ENCODE results near the gene RFTN1.

Gene RFTN1

DNA sequence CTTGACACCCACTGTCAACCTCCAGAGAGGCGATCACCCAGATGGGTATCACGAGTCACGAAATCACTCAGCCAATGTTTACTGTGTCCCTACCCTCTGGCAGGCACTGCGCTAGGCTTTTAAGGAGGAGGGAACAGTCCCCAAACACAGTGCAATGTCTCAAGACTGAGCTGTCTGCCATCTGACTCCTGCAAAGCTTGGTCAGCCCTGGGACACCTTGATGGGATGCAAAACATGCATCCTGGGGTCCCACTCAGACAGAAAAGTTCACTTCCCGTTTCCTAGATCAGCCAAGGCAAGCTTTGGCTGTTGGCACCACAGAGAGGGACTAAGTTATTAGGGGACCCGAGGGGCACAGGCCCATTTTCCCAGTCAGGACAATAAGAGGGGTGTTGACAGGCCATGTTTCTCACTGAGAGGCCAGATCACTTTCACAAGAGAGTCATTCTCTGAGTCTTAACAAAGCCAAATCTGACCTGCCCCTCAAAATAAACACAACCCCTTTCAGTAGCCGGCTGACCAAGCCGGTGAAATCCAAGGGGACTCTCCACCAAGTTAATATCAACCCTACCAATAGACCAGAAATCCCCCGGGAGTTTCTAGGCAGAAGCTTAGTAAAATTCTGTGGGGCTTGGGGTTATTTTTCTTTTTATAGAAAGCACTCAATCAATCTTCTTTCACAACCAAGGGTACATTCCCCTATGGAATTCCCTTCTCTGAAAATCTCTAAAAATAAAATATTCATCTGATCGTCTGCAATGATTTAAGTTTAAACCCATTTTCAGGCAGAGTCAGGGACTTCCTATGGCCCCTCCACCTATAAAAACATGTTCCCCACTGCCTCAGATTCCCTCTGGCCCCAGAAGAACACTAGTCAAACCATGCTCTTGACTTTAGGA, 3.5 kb downstream of the RFTN1 start:
- in situ Hi-C loops (cut with MboI; ENCODE audit: low pct_unique_long_range_greater_than_20kb, low sequenced_read_pairs), result no loop called here
- no peak for DNase-seq

DNA sequence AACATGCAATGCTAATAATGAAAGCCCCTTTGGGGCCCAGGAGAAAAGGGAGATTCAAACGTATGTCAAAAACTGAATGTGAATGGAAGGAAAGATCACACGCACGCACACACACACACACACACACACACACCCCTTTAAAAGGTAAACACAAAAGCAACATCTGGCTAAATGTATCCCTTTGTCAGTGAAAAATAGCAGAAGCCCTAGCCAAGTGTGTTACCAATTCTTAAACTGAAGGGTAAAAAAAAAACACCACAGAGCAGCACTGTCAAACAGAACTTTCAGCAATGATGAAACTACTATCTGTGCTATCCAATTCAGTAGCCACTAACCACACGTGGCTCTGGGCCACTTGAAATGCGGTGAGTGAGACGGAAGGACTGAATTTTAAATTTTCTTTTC, 4.9 kb downstream of the RFTN1 start:
- in situ Hi-C loops (cut with MboI; ENCODE audit: low pct_unique_long_range_greater_than_20kb, low sequenced_read_pairs), result no loop called here
- no peak for DNase-seq

DNA sequence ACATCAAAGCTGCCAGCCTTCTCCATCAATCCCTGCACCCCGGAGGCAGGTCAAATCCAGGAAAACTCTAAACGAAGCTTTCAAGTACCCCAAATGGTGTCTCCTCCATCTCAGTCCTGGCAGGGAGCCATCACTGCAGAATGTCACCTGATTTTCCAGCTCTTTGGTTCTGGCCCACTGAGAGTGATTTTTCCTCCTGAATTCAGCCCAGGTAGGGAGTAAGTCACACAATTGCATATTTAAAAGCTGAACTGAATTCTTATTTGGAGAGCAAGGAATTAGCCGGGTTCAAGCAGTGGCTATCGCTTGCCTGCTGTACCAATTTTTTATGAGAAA, 5.3 kb downstream of the RFTN1 start:
- in situ Hi-C loops (cut with MboI; ENCODE audit: low pct_unique_long_range_greater_than_20kb, low sequenced_read_pairs), result no loop called here
- DNase-seq, result no peak

DNA sequence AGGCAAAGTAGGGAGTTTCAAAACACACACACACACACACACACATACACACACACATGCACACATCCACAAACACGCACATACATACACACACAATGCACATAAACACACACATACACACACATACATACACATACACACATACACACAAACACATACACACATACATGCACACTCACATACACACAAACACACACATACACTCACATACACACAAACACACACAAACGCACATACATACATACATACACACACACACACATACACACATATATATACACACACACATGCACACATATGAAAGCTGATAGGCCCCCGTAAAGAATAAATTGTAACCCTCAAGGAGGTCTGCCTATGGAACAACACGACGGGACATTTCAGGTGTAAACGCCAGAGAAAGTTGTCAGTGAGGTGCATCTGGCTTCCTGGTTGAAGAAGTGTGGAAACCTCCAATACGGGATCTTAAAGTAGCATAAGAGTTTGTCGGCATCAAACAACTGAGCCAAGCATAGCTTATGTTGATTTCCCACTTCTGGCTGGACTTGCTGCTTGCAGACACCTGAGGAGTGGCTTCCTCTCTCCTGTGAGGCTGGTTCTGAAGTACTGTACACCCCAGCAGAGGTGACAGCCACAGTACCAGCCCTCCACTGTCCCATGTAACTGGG, 5.8 kb downstream of the RFTN1 start:
- DNase-seq, result no peak
- in situ Hi-C loops (cut with MboI; ENCODE audit: low pct_unique_long_range_greater_than_20kb, low sequenced_read_pairs), result no loop called here

DNA sequence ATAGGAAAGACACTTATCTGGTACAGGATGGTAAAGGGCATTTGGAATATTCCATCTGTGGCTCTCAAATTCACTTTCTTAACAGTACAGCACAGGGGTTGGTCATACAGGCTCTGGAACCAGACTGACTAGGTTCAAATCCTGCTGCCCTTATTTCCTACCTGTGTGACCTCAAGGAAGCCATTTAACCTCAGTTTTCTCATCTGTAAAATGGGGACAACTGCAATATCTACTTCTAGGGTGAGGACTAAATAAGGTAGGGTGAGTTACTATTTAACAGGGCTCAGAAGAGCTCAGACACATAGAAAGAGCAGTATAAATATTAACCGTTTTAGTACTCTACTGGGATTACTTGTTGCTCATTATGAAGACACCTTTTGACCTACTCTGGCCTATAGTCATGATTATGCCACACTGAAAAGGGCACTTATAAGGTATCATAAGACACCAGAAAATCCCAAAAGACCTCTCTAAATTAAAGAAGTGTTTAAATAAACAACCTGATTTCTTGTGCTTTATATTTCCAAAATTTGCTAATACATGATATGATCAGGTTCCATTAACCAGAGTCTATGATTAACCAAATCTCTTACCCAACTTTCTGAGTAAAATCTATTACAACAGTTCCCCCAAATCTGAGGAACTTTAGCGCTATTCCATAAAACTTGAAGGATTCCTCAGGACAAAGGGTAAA, 6.5 kb downstream of the RFTN1 start:
- in situ Hi-C loops (cut with MboI; ENCODE audit: low pct_unique_long_range_greater_than_20kb, low sequenced_read_pairs), result no loop called here
- no peak for DNase-seq

DNA sequence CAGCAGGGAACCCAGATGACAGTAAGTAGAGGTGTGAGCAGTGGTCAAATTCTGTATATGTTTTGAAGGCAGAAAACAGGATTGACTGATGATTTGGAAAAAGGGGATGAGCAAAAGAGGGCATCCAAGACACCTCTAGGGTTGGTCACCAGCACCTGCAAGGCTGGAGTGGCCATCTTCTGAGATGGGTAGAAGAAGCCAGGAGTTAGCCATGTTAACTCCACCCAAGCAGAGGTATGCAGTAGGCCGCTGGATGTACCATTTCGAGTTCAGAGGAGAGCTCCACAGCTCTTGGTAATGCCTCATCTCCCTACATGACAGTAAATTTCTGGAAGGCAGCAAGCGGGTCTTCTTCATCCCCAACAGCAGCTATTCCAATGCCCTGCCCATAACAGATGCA, 7.0 kb downstream of the RFTN1 start:
- in situ Hi-C loops (cut with MboI; ENCODE audit: low pct_unique_long_range_greater_than_20kb, low sequenced_read_pairs), result no loop called here
- no peak for DNase-seq

DNA sequence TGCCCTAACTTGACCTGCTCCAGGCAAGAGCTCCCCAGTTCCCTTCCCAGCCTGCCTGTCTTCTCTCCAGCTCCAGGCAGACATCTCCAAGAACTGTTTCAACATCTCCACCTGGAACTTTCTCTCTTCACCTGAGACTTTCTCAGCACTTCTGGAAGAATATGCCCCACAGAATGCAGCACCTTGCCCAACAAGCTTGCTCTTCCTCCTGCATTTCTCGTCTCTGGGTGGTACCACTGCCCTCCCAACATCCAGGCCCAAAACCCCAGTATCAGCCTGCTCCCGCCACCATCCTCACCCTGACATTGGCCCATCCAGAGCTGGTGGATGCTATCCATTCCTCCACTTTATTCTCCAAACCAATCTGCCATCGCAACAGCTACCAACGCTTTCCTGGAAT, 8.8 kb downstream of the RFTN1 start:
- in situ Hi-C loops (cut with MboI; ENCODE audit: low pct_unique_long_range_greater_than_20kb, low sequenced_read_pairs), result no loop called here
- DNase-seq, result no peak

DNA sequence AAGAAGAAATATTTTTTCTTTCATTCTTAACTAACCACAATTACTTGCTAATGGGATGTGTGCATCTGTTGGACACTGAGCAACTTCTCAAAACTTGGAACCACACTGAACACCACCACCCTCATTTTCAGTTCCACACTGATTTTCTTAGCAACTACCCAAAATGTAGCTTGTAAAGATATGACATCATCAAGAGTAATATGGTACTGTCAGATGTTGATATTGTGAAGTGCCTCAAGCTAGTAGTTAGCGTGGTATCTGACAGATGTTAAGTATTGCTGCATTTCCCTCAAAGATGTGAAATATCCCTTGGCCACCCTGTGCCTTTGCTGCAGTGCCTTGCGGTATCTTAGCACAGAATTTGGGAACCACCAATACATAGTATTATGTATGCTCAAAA, 9.3 kb downstream of the RFTN1 start:
- no peak for DNase-seq
- in situ Hi-C loops (cut with MboI; ENCODE audit: low pct_unique_long_range_greater_than_20kb, low sequenced_read_pairs), result no loop called here

DNA sequence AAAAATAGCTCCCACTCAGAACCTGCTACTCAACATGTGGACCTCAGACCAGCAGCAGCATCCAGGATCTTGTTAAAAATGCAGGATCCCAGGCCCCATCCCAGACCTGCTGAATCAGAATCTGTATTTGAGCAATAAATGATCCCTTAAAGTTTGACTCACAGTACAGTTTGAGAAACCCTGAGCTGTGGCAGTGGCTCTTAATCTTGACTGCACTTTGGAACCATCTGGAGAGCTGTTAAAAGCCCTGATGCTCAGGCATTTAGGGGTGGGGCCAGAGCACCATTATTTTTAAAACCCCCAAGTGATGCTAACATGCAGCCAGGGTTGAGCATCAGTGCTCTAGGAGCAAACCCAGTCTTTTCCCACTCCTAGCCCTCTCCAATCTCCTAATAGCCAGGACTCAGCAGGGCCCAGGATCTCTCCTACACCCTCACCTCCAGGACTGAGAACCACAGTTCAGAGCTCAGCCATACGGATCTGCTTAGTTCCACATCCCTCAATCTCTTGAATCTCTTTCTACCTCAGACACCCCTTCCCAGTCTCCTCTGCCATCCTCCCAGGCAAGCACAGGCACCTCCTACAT, 10.2 kb downstream of the RFTN1 start:
- DNase-seq, result no peak
- in situ Hi-C loops (cut with MboI; ENCODE audit: low pct_unique_long_range_greater_than_20kb, low sequenced_read_pairs), result no loop called here

DNA sequence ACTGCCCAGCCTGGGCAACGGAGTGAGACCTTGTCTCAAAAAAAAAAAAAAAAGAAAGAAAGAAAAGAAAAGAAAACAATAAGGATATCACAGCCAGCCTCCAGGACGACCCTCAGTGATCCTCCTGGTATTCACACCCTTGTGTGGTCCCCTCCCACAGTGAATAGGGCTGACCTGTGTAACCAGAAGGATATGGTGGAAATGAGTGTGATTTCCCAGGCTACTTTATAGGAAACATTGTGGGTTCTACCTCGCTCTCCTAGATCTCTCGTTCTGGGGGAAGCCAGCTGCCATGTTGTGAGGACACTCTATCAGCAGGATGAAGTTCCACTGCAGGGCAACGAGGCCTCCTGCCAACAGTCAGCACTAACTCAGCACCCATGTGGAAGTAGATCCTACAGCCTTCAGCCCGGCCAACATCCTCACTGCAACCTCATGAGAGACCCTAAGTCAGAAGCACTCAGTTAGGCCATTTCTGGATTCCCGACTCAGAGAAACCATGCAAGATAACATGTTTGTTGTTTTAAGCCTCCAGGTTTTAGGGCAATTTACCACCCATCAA, 11.1 kb downstream of the RFTN1 start:
- in situ Hi-C loops (cut with MboI; ENCODE audit: low pct_unique_long_range_greater_than_20kb, low sequenced_read_pairs), result no loop called here
- DNase-seq, result no peak

DNA sequence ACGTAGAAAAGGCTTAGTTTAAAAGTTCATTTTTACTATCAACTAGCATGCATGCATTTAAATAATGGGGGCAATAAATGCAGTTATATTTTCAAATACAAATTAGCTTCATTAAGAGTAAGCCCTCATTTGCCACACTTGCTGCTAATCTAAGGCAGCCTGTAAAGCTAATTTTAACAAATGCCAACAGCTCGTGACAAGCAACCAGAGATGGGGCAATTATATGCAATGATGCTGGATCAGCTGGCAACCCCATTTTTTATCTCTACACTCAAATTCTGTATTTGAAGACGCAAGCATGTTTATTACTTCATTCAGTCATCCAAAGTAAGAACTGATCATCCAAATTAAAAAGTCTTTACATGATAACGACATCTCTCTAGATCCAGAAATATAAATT, 12.1 kb downstream of the RFTN1 start:
- in situ Hi-C loops (cut with MboI; ENCODE audit: low pct_unique_long_range_greater_than_20kb, low sequenced_read_pairs), result no loop called here

DNA sequence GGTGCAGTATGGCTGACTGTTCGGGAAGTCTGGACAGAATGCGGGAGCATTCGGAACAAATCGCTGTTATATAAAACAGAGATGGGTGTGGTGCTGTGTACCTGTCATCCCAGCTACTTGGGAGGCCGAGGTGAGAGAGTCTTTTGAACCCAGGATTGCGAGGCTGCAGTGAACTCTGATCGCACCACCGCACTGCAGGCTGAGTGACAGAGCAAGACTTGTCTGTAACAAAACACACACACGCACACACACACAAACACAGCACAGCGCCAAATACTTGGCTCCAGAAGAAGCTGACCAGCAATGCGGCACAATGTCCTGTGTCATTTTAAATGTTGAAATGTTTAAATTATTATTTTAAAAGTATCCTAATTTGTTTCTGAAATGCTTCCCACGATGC, 12.6 kb downstream of the RFTN1 start:
- DNase-seq, result no peak
- in situ Hi-C loops (cut with MboI; ENCODE audit: low pct_unique_long_range_greater_than_20kb, low sequenced_read_pairs), result no loop called here

More for the DNA sequence above, 12.1 kb downstream of the RFTN1 start:
- no peak for DNase-seq

DNA sequence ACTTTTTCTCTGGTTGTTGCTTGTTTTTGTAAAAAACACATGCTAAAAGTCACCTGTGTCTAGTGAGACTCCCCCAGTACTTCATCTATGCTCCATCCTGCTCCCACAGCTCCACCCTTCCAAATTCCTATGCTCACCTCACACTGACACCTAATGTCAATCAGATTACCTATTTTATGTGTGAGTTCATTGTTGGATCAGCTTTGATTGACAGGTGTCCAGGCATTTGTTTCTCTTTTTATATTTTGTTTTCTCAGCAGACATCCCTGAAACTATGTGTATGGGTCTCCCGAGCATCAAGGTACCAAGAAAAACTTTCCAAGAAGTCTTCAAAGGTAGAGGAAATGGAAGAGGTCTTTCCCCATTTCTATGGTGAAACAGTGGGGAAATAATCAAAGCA, 13.4 kb downstream of the RFTN1 start:
- DNase-seq, result no peak
- in situ Hi-C loops (cut with MboI; ENCODE audit: low pct_unique_long_range_greater_than_20kb, low sequenced_read_pairs), result no loop called here

DNA sequence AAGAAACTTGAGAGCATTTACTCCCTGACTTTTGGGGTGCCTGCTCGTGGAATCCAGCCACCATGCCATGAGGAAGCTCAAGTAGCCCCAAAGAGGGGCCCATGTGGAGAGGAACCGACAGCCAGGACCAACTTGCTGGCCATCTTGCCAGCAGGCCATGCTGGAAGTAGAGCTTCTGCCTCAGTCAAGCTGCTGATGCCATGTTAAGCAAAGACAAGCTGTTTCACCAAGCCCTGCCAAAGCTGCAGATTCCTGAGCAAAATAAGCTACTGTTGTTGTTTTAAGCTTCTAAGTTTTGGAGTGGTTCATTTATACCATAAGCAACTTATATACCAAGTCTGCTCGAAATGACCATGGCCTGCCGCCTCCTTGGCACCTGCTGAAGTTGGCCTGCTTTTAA, 14.1 kb downstream of the RFTN1 start:
- DNase-seq, result no peak
- in situ Hi-C loops (cut with MboI; ENCODE audit: low pct_unique_long_range_greater_than_20kb, low sequenced_read_pairs), result no loop called here

DNA sequence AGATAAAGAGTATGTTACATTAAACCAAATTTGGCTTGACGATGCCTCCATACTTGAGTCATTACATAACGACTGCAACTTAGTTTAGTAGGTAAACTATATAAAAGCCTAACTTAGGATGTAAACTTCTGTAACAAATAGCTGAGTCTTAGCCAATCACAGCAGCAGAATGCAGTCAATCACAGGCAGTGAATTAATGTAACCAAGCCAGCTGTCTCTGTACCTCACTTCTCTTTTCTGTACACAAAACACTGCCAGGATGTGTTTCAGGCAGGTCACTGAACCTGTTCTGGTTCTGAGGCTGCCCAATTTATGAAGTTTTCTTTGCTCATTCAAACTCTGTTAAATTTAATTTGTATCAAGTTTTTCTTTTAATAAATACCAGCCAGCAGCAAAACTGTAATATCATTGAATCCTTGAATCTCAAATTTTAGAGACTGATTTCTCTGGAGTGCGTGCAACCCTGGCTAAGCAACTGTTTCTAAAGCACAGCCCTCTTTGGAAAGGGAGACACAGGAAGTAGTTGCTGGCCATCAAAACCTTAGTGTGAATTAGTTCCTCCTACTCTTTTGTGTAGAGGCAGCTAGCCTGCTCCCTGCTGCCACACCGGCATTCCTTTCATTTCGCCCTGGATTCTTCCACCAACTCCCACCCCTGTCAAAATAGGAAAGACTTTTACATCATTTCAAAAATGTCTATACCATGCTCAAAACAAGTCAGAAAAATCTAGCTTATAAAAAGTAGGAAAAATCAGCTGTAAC, 15.2 kb downstream of the RFTN1 start:
- DNase-seq, result no peak

DNA sequence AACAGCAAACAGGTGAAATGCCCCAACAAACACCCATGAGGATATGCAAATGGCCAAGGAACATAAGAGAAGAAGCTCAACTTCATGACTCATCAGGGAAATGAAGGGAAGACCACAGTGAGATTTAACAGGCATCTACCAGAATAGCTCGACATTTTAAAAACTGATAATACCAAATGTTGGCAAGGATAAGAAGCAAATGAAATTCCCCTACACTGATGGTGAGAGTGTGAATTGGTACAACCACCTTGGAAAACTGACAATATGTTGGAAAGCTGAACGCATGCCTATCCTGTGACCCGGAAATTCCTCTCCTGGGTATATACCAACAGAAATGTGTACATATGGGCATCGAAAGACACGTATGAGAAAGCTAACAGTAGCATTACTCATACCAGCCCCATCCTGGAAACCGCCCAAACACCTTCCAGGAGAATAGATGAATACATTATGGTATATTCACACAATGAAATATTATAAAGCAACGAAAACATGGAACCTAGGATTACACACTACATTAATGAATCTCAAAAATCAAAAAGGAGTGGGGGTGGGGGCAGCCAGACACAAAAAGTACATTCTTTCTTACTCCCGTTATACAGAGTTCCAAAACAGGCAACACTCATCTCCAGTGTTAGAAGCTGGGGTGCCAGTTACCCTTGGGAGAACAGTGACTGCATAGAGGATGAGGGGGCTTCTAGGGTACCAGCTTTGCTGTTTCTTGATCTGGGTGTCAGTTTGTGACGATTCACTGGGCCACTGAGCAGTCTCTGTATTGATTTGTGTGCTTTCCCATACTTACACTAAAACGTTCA, 16.9 kb downstream of the RFTN1 start:
- in situ Hi-C loops (cut with MboI; ENCODE audit: low pct_unique_long_range_greater_than_20kb, low sequenced_read_pairs), result no loop called here
- DNase-seq, result no peak

More for the DNA sequence above, 15.2 kb downstream of the RFTN1 start:
- in situ Hi-C loops (cut with MboI; ENCODE audit: low pct_unique_long_range_greater_than_20kb, low sequenced_read_pairs), result no loop called here

DNA sequence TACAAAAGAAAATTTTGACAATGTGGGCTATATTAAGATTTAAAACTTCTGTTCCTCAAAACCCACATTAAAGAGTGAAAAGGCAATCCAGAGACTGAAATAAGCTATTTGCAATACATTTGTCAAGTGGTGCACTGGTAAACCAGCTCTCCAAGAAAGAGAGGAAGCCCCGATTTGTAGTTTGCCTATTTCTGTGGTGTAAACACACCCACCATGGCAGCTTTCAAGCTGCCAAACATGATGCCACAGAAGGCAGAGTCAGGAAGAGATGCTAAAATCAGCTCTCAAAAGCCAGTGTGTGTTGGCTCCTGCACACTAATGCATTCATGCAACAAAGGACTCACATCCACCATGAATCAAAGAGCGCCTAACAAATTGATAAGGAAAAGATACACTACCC, 17.5 kb downstream of the RFTN1 start:
- no peak for DNase-seq
- in situ Hi-C loops (cut with MboI; ENCODE audit: low pct_unique_long_range_greater_than_20kb, low sequenced_read_pairs), result no loop called here

DNA sequence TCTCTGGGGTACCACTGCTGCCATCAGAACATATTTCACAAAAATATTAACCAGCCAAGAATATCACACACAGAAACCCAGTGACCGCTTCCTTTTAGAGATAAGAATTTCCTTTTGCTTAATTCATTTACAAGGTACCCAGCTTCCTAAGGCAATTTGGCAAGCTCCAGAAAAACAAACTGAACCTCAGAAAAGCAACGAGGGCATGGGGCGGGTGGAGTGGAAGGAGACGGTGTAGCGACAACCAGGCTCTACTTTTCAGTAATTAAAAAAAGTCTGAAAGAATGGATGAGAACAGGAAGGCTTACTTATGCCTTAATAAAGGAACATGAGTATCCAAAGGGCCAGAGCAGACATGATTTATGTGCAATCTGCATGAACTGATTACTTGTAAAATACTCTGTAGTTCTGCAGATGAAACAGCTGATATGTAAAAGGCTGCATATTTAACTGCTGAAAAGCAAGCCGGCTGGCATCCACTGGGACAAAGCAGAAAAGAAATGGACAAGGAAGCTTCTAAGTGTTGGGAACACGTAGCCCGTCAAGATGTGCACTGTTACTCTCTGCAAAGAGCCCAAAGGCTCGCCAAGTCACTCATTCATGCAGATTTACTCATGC, 18.6 kb downstream of the RFTN1 start:
- in situ Hi-C loops (cut with MboI; ENCODE audit: low pct_unique_long_range_greater_than_20kb, low sequenced_read_pairs), result no loop called here
- DNase-seq, result no peak
